HG02981 (cell line): ENCODE results near the gene TRIM32.

Experiments
- ATAC-seq: cut with Tn5 transposase; IDR thresholded peaks from one replicate; pipeline ENCODE4 v1.9.1; 2021; ENCODE audit warnings: mild to moderate bottlenecking, moderate library complexity; ENCODE audit not compliant: unreplicated experiment

The TRIM32 gene

DNA sequence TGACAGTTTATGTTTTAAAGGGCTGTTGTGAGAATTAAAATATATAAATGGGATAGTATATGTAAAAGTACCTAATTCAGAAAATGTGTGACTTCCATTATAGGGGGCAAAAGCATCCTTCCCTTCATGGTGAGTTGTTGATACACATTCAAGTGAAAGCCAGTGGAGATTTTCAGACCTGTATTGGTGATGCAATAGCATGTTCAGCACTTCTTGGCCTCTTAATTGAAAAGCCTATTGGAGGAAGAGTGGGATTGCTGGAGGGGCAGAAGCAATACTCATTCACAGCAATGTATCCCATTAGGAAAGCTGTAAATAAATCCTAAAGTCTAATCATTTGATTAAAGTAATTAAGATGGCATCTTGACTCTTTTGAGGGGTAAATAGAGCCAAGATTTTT is 17.4 kb downstream of the TRIM32 start:
- ATAC-seq, result no peak

DNA sequence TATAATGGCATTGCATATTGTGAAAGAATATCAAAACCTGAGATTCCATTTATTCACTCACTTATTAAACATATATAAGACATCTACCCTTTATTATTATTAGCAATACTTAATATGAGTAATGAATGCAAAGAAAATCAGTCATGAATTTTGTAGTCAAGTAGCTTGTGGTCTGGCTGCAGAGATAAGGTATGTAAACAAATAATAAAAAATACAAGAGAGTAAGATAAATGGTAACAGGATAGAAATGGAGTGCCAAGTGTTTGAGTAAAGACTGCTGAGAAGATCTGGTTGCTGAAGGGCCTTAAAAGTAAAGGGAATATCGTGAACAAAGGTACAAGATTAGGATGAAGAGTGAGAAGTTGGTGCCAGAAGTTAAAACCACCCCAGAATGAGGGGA is 18.4 kb downstream of the TRIM32 start:
- no peak for ATAC-seq

DNA sequence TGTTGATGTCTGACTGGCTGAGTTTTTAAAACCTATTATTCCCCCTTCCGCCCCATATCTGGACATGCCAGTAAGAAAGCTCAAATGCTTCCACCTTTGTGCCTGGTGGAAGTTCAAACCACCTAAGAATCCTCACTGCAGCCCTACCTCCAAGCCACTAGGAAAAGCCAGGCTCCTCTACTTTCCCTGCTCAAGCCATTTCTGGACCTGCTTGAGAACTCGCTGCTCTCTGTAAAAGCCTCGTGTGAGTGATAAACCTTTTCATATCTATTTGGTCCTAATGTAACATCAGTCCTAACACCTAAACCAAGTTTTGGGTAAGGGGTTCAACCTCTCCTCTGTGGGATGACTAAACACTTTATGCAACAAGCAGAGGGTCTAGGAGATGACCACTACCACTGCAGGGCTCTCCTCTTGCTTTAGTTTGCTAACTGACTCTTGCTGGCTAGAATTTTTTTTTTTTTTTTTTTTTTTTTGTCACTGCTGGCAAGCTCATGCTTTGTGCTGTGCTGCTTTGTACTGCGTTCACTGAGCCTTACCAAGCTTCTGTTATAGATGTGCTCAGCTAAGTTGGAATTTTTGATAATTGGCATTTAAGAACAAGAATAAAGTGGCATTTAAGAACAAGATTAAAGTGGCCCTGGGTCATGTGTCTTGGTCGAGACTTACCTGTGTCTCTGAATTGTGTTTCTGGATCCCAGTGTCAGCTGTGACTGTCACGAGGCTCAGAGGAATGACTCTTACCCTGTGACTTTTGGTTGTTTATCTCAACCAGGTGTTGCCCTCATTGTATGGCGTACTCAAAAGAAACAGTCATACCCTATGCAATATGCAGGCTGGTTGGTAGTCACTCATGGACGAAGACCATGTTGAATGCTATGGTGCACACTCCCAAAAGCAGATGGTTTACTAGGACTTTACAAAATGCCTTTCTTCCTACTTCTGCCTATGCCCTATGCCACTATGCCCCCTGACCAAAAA is 19.5 kb downstream of the TRIM32 start:
- no peak for ATAC-seq

GRCh38 chr9:116712781-116713180 is 25.7 kb downstream of the TRIM32 start:
- no peak for ATAC-seq

DNA sequence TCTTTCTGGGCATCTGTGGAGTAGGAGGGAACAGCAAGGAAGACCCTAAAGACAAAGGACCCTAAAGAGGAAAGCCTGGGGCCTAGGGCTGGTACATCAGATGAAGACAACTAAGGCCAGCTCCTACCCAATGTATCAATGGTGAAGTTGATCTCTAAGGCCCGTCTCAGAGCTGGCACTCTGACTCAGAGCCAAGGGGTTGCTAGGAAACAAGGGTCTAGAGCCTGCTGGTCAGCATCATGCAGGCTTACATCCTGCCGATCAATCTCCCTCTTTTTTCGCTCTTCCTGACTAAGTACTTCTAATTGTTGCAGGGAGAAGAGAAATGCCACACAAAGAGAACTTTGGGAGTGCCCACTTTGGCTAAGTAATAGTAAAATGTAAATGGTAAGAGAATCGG is 26.2 kb downstream of the TRIM32 start:
- no peak for ATAC-seq

GRCh38 chr9:116715751-116716150 is 28.6 kb downstream of the TRIM32 start:
- ATAC-seq, result no peak

DNA sequence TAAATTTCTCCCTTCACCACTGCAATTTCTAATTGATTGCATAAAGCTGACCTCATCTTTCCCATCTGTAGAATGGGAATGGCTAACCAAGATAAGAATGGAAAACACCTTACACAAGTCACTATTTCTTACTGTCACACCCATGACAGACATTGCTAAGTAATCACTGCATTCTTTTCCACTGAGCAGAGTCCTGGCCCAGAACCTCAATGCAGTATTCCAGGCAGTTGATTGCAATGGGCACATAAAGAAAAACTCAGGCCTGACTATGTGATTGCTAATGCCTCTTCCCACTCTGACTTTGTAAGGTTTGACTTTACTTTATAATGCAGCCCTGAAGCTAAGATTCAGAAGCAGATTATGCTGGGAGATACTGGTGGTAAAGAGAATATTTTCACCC is 29.3 kb downstream of the TRIM32 start:
- no peak for ATAC-seq

DNA sequence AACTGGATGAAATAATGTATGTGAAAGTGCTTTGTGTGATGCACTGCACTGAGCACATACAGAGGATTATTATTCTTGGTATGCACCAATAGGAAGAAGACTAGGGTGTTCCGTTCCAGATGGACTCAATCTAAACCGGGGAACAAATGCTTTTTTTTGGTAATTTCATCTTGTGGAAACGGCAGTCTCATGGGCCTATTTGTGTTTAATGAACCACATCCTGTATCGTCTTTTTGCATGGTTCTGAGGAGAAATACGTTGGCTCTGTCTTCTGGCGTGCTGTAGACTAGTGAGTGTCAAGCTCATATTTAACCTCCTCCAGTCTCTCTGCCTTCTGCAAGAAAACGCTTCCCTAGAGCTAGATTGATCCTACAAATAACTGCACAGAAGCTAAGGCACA is 30.0 kb downstream of the TRIM32 start:
- ATAC-seq, result no peak

DNA sequence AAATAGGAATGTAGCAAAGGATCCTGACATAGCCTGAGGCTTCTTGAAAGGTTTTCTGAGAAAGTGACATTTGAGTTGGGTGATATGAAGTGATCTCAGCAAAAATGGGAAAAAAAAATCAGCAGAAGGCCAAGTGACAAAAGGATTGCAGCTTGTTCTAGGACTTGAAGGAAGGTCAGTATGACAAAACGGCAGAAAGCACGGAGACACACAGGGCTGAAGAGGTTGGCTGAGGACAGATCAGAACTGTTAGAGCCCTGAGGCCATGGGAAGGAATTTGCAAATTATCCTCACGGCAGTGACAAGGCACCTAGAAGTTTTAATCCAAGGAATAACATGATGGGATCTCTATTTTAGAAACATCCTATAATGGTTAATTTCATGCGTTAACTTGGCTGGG is 31.0 kb downstream of the TRIM32 start:
- ATAC-seq, result no peak

DNA sequence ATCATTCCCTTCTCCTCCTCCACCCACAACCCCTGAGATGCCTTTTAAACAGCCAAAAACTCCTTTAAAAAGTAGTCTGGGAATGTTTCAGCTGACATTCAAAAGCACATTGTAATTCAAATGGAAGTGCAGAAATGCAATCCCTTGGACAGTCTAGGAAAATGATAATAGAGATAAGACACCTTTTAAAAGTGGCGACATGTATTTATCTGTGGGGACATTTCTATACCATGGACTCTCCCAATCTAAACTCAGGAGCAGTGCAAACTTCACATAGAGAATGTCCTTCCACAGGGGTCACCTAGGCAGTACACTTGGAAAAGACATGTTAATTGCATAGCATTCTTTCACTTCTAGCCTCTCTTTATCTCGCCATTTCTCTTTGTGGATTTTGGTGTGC is 33.0 kb downstream of the TRIM32 start:
- no peak for ATAC-seq

- ATAC-seq, result no peak
These were observed 34.3 kb downstream of the TRIM32 start for GRCh38 chr9:116721411-116721810.

- ATAC-seq, result no peak
These were observed 34.8 kb downstream of the TRIM32 start for GRCh38 chr9:116721944-116722343.

DNA sequence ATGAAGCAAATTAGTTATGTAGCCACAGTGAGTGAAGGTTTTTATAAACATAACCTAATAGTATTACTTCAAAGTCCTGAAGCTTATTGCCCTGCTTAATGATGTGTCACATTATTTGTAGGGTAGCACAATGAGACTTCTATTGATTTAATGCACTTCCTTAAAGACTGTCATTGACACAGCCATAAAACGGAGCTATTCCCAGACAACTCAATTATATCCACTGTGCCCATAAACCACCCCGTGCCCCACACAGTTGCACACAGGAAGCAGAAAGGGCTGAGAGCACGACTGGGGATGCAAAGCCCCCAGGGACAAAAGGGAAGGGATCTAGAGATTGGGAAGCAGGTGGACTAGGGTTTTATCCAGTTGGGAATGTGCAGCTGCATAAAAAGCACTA is 37.0 kb downstream of the TRIM32 start:
- no peak for ATAC-seq

DNA sequence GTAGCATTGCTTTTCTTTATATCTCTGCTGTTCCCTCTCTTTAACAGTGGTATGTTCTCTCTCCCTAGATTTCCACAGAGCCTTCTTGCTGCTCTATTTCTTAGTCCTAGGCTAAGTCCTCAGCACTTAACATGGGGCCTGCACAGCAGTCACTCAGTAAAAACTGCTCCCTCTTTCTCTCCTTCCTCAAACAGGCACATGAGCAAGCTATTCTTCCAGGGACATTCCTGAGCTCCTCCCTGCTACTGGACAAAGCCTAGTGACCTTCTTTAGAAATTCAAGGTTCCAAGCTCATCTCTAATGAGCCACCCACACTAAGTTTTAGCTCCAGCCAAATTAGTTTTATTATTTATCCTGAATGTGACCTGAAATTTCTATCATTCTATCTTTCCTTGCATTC is 39.5 kb downstream of the TRIM32 start:
- ATAC-seq, result no peak

DNA sequence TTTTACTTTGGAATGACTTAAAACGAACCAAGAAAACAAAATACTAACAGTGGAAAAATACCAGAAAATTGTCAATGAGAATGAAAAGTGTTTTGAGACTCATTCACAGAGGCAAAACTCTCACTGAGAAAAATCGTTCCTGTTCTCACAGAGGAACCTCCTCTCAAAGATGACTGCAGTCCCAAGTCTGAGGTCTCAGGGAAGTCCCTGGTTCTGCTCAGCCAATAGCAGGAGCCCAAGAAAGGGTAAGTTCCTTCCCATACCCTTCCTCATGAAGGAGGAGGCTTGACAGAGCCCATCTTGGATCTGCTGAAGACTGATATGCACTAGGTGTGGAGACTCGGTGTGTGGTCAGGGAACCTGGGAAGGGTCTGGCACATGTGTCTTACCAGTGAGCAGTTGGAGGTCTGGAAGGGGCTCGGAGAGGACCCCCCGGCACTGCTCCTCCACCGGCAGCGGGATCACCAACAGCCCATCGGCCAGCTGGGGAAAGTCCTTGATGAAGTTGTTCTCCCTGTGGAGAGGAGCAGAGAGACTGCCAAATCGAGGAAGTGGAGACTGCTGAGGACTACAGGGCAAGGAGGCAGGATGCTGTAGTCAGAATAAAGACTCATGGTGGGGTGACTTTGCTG is 46.0 kb downstream of the TRIM32 start:
- no peak for ATAC-seq

DNA sequence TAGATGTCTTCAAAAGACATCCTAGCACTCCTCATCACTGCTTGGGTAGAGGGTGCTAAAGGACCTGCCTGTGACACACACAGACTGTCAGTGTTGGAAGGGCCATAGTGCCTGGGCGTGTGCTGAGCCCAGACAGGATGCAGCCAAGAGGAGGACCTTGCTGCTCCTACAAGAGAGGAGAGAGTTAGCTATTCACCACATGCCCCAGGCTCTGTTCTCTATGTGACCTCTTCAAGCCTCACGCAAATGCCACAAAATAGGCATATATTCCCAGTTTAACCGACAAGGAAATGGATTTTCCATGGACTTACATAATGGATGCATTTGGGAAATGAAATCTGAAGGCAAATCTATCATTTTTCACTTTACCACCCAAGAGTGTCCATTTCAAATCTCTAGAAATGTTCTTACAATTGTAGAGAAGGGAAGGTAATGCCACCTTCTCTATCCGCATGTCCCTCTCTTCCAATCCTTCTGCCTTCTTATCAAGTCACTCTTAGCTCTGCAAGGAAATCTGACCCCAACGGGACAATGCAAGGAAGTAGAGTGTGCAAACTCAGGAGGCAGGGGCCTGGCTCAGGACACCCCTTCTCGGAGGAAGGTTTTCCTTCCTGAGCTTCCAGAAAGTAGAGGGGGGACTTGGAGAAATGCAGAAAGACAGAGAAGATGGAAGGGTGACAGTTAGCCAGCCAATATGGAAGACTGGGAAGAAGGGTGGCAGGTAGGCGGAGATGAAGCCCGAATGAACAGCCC is 49.5 kb downstream of the TRIM32 start:
- ATAC-seq, result no peak

DNA sequence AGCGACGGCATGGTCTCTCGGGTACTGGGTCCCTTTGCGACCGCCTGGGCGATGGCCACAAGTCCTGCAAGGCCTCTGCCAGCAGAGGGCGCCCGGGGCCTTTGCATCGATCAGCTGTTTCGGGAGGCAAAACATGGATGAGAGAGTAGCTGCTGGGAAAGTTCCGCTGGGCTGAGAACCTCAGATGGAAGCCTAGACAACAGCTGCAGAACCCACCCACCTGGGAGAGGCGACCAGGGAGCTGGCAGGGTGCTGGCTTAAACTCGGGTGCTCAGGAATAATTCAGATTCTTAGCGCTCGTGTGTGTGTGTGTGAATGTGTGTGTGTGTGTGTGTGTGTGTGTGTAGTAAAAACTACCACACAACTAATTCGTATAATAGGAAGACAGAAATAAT is 50.0 kb downstream of the TRIM32 start:
- ATAC-seq, result peak; percentile 86

GRCh38 chr9:116741086-116741740 is 54.1 kb downstream of the TRIM32 start:
- no peak for ATAC-seq

- no peak for ATAC-seq
These were observed 54.6 kb downstream of the TRIM32 start for GRCh38 chr9:116741742-116742141.

- no peak for ATAC-seq
These were observed 62.1 kb downstream of the TRIM32 start for GRCh38 chr9:116749176-116749575.

GRCh38 chr9:116749772-116750171 is 62.7 kb downstream of the TRIM32 start:
- no peak for ATAC-seq
